NOMO-1 (cell line): ENCODE measurements around the gene CNOT4.
"Not testable (repeated sequence)": the region's sequence is repeated elsewhere in the genome, so short reads cannot be mapped to it uniquely, and the experiment has no call there.

Experiments
- DNase-seq, 2 experiments: peaks; one replicate each; lab custom pipeline; 2025; ENCODE audit not compliant: unreplicated experiment in 2 of 2; lab: John Stamatoyannopoulos, UW

Gene CNOT4

DNA sequence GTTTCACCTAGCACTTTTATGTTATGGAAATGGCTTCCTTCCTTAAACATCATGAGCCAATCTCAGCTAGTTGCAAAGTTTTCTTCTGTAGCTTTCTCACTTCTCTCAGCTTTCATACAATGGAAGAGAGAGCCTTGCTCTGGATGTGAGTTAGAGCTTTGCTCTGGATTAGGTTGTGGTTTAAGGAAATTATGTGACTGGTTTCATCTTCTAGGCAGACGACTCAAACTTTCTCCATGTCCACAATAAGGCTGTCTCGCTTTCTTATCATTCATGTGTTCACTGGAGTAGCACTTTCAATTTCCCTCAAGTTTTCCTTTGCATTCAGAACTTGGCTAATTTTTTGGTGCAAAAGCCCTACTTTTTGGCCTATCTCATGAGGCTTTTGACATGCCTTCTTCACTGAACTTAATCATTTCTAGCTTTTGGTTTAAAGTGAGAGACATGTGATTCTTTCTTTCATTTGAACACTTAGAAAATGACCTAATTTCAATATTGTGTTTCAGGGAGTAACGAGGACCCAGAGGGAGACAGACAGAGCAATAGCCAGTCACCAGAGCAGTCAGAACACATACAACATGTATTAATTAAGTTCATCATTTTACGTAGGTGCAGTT lies 49.8 kb downstream of the CNOT4 start:
- DNase-seq = no peak

DNA sequence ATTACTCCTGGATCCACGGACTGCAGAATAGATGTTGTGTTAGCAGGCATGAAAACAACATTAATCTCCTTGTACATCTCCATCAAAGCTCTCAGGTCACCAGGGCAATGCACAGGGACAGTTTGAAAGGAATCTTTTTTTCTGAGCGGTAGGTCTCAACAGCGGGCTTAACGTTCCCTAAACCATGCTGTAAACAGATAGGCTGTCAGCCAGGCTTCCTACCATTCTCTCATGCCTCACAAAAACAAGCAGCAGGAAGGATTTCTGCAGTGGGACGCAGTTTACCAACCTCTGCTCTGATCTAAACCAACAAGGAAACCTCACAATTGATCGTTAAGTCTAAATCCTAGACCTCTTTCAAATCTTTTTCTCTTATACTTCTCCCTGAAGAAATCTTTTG lies 50.8 kb downstream of the CNOT4 start:
- no peak for DNase-seq

DNA sequence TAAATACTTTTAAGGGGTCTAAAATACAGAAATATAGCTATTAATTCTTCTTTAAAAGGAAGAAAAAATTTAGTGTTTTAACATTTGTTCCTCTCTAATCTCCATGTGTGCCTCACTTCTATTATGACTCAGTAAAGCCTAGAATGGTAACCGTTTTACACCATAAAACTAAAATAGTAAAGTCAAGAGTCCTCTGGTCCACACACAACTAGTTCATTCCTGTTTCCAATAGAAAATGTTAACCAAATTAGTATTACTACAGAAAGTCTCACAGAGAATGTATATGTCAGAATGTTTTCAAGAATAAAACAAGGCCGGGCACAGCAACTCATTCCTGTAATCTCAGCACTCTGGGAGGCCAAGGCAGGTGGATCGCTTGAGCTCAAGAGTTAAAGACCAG lies 55.8 kb downstream of the CNOT4 start:
- no peak for DNase-seq

DNA sequence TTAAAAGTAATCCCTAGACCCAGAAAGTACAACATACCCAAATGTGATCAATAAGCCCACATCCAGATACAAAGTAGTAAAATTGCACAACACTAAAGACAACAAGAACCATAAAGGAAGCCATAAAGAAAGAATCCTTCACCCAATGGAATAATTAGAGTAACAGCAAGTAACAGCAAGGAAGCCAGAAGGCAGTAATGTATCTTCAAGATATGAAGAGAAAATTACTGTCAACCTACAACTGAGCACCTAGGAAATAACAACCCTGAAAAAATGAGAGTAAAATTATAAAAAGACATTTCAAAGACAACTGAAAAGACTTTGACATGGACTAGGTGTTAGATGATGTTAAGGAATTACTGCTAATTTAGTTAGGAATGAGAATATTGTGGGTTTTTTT lies 60.5 kb downstream of the CNOT4 start:
- no peak for DNase-seq

DNA sequence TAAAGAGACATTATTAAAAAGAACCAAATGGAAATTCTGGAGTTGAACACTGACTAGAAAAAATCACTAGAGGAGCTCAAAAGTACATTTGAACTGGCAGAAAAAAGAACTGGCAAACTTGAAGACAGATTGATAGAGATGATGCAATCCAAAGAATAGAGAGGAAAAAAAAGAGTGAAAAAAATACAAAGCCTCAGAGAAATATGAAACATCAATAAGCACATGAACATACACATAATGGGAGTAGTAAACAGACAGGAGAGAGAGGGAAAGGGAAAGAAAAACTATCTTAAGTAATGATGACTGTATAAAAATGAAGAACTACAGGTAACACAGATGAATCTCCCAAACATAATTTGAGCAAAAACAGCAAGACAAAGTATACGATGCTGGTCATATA lies 61.1 kb downstream of the CNOT4 start:
- DNase-seq = no peak

DNA sequence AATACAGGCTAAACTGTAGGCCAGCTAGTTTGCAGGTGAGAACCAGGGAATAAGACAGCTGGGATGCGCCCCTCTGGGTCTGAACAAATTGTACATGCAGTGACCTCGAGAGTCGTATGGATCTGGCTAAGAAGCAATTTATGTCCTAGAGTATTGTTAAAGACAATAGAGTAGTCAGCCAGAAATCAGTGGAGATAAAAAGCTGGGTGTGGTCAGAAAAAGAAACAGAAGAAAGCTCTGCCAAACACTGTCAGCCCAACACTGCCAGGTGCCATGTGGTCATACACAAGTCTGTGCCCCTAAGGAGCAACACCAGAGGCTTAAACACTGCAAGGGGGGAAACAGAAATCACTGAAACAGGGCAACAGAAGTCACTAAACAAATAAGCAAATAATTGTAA lies 62.2 kb downstream of the CNOT4 start:
- DNase-seq = no peak

DNA sequence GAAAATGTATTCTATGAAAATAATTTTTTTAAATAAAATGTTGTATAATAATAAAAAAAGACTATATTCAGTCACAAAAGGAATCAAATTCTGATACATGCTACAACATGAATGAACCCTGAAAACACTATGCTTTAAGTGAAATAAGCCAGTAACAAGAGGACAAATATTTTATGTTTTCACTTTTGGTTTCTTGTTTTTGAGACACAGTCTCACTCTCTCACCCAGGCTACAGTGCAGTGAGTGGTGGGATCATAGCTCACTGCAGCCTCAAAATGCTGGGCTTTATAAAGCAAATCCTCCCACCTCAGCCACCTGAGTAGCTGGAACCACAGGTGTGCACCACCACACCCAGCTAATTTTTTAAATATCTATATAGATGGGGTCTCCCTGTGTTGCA lies 64.2 kb downstream of the CNOT4 start:
- DNase-seq = no peak

DNA sequence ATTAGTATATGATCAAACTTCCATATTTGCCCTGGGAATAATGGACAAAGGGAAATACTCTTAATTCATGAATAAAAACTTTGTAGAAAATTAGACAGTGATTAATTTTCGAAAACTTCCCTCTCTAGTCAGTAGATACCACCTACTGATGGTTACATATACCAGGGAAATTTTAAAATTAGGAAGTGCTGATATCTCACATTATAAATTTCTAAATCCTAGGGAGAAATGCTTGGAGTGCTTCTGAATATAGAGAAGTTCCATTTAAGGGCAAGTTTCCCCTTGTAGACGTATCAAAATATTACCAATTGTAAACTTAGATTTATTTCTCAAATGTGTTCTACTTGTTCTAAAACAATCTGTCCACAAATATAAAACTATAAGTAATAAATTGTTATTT lies 64.6 kb downstream of the CNOT4 start:
- not testable (repeated sequence) for DNase-seq

DNA sequence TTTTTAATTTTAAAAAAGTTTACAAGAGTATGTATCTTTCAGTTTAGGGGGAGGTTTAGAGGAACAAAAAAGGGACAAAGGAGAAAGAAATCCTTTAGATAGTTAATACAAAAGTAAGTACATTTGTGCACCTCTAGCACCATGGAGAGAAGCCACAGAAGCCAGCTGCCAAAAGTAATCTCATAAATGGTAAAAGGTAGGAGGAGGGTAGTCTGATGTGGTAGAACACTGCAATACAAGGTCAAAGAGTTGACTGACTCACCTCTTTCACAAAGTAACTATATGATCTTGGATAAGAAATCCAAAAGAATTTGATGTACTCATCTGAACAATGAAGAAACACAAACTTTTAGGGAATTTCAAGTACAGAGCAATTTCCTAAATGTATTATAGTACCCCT lies 68.1 kb downstream of the CNOT4 start:
- DNase-seq = no peak

DNA sequence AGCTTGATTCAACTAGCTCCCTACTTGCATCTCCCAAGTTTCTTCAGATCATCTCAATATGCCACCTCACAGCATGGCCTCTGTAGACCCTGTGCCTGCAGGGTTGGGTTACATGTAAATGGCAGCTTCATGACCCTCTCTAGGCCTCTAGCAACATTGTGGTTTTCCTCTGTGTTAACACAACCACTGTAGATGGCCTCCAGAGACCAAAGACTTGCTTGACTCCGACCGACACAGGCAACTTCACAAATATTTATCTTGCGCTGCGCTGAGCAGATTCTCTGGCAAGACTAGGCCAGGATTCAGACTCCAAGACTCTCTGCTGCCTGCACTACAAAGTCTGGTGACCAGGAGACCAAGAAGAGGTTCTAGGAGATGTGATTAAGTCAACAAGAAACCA lies 75.9 kb downstream of the CNOT4 start:
- no peak for DNase-seq

DNA sequence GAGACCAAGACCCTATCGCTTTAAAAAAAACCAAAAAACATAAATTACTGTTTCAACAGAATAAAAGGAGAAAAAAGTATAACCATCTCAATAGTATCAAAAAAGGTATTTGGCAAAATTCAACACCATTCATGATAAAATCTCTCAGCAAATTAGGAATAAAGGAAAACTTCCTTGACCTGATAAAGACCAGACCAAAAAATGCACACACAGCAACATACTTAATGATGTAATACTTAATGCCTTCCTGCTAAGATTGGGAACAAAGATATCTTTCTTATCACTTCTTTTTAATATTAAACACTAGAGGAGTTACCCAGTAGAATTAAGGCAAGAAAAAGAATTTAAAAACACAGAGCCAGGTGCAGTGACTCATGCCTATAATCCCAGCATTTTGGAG lies 79.3 kb downstream of the CNOT4 start:
- DNase-seq = no peak

DNA sequence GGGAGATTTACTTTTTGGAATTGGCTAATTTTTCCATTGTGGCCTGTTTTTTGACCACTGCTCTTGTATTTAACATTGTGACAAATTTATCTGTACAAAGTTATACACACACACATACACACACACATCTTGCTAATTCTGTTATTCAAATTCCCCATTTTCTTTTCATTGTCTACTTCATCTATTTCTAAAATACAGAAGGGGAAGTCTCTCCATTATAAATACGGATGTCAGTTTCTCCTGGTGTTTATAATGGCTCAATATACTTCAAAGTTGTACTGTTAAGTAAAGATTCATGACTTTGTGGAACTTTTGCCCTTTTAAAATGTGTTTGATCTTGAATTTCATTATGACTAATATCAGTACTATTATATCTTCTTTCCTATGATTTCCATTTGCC lies 81.0 kb downstream of the CNOT4 start:
- DNase-seq = no peak

DNA sequence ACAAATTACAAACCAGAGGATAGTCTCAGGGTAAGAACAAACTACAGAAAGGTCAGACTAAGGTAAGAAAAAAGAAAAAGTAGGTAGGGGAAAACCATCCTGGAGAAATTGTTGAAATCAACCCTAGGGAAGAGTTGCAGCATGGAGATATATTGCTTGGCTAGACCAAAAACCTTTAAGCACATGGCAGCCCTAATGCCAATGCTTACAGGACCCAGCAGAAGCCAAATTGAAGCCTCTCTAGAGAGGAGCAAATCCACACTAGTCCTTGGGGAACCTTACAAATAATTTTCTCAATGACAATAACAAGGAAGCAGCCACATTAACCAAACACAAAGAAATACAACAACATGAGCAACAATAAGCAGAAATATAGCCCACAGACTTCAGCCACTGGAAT lies 81.9 kb downstream of the CNOT4 start:
- DNase-seq = no peak

DNA sequence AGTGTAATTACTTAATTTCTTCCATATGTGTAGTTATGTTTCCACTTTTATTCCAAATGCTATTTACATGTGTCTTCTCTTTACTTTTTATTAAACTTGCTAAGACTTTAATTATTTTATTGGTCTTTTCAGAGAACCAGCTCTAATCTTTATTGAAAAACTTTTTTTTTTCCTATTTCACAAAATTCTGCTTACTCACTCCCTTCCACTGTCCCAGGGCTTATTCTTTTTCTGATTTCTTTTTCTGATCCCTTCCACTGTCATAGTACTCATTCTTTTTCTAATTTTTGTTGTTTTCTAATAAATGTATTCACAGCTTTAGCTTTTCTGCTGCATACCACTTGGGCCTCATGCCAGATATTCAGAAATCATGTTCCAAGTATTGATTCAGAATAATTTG lies 82.7 kb downstream of the CNOT4 start:
- DNase-seq = no peak

DNA sequence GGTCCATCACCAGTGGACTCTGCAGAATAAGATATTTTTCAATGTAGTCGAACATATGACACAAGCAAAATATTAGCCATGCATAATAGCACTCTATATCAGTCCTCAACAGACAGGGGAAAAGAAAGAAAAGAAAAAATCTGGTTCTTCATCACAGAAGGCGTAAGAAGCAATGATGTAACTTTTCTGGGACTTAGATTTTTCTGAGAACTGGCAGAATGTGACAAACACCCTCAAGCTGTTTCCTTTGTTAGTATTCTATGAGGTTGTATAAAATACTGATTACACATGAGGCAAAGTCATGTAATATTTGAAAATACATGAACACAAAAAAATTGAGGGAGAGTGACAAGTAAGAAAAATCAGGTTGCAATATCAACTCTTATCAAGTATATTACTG lies 84.9 kb downstream of the CNOT4 start:
- no peak for DNase-seq

DNA sequence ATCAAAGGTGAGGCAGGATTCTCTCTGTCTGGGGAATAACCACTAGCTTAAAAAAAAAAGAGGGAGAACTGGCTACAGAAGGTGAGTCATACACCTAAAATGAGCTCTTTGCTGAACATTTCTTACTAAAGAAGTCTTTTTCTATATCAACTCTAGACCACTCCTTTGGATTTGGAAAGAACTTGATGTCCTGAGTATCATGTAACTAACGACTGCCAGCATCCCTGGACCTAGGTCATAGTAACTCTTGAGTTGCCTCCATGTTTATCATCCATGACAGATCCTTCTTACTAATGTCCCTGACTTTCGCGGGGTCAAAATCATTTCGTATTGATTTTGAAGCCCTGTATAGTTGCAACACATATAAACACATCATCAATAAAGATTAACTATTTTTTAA lies 89.1 kb downstream of the CNOT4 start:
- DNase-seq = no peak

DNA sequence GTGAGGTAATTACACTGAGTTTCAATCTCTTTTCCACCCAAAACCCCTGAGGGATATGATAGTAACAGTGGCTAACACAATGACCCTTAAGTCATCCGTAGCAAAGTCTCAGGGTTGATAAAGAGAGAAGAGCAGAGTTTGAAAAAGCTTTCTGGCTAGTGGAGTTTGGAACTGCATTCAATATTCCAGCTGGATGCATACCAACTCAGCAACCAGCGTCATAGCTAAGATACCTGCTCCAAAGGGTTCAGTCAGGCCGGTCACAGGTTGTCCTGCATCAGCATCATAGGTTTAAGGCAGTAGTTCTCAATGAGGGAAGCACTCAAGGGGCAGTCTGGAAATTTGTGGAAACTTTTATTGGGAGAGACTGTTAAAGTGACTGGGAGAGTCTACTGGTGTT lies 93.5 kb downstream of the CNOT4 start:
- no peak for DNase-seq

DNA sequence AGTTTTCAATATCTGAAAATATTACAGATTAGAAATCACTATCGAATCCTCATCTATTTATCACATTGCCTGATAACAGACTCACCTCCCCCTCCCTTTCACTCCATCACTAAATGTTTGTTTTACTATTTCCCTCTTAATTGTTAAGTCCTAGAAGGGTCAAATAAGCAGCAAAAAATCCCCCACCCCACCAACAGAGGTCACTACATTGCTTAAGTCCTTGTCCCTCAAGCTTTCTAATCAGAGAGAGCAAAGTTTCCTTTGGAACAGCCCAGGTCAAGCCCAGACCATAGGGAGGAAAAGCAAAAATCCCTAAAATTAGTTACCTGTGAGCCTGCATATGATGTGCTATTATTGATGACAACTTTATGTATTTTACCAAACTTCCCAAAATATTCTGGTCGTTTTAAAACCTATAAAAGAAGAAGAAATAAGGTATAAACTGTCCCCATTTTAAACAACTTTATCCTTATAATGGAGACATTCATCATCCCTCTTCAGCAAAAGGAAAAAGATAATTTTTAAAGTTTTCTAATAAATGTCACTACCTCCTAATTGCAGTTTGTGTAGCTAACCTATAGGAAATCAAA lies 95.0 kb downstream of the CNOT4 start:
- DNase-seq = peak; percentile 7 to 23

DNA sequence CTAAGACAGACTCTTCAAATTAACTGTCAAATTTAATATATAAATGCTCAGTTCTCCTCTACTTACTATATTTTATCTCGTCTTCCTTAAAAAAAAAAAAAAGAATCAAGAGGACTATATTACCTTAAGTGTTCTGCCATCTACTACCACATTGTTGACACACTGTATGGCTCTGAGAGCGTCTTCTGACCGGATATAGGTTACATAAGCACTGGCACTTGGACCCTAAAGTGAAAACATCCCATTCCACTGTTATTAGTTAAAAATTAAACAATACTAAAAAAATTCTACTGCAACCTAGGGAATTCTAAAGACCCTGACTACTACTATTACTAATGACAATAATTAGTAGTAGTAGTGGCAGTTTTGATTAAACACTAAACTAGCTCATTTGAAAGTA lies 95.7 kb downstream of the CNOT4 start:
- DNase-seq = no peak

DNA sequence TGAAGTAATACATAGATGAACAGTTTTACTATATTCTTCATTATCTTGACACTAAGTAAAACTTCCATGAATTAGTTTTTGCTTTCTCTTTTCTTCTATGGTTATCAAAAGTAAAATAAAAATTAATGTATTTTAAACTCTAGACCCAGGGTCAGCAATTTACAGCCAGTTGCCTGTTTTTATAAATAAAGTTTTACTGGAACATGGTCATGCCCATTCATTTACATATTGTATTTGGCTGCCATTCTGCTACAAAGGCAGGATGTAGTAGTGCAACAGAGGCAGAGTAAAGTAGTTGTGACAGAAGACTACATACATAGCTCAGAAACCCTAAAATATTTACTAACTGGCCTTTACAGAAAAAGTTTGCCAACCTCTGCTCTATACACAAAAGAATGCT lies 98.8 kb downstream of the CNOT4 start:
- no peak for DNase-seq

DNA sequence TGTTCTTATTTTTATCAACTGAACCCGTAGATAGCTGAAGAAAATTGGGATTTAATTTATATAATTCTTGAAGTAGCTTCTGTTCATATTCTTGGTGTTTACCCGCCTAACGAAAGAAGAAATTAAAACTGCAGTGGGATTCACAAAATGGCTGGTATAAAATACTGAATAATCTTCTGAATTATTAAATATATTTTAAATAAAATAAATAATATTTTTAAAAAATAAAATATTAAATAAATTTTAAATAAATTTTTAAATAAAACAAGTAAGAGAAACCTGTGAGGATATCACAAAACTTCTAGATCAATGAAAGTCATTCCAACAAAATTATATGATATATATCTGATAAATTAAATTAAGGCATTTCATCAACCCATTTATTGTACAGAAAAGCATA lies 99.4 kb downstream of the CNOT4 start:
- DNase-seq = no peak

DNA sequence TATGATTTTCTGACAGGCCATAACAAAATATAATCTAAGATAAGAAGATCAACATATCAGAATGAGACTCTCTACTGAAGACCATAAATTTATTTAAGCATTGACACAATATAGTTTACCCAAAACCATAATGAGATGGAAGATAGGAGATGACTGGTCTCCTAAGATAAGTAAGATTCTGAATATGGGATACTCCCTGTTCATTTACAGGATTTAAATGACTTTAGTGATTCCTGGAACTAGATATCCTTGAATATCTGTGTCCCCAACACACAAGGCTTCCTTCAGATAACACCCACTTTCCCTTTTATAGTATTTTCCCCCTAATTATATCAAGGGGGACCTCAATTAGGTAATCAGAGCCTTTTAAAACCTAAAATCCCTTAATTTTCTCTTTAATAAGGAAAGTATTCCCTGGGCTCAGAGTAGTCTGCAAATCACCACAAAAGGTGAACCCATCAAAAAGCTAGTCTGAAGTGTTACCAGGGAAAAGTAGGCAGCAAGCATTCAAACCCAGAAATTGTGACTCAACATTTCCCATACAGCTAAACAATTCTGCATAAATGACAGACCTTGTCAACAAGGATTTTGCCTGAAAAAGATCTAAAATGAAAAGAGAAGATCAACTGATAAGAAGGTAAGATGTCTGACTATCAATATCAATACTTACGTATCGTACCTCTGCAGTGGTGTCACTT lies 99.9 kb downstream of the CNOT4 start:
- no peak for DNase-seq

DNA sequence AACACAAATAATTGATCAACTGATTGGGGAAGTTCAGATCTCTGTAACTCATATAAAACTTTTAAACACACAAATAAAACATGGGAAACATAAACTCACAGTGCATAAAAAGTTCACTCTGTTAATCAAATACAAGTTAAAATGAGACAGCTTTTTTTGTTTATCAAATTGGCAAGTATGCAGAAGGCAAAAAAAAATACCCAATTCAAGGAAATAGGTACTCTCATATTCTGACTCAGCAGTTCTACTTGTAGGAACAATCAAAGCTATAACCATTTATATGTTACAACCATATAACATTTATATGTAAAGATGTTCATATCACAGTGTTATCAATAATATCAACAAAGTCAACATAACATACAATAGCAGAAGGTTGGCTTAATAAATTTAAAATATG lies 102.0 kb downstream of the CNOT4 start:
- no peak for DNase-seq
